ENCODE data around the gene RPRD1A.

- TF ChIP-seq GATA3 (IDR thresholded peaks at IDR 0.05; ENCODE audit: low read depth, low read length) = no peak
- TF ChIP-seq GATA2 (IDR thresholded peaks at IDR 0.05; ENCODE audit: low read depth, low read length) = no peak
Observed at GRCh38 chr18:36096955-36097354, 29.6 kb upstream of the RPRD1A start.

Data from SH-SY5Y (cell line).